Measurements from ENCODE around the gene TIAM2.

The TIAM2 gene

DNA sequence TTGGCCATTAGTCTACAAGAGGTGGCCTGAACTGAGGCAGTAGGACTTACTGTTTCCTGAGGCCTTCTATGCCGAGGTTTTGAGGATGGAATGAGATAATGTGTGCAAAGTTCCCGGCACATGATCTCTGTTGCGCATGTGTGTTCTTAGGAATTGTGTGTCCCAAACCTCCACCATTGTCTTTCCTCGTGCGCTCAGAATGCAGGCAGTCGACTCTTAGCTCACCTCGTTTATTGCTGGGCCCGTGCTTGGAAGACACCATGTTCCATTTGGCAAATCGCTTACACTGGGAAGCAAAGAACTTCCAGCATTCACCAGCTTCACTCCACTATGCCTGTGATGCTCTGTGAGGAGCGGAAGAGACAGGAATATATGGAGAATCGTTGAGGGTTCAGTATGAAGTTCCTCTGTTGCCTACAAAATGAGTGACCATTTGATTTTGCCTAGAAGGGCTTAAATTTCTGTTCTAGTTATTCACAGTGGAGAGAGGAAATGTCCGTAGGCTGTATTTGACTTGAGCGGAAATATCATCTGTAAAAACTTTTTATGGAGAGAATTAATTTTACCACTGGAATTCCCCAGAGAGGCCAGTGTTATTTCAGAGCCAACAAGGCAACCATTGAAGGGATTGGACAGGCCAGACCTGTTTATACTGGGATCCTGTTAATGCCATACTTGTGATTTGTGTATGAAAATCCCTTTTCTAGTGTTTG lies 193.0 kb downstream of the TIAM2 start:
- TF ChIP-seq EZH2 (IDR thresholded peaks at IDR 0.05) (no peak), POLR2AphosphoS5 (IDR thresholded peaks at IDR 0.05; ENCODE audit: borderline replicate concordance, low read depth, low read length) (peak; percentile 40; the same call in 1 of the 2 replicates), FOXP2 (optimal IDR thresholded peaks at IDR 0.05; ENCODE audit: control extremely low read depth, extremely low read length, insufficient read depth) (no peak)
- no peak overlapping the region for H3K9ac ChIP-seq (ENCODE audit: insufficient read length)
- peak overlapping the region; percentile 59; the same call in 1 of the 2 replicates for H3K27ac ChIP-seq
- H3K9me3 ChIP-seq (ENCODE audit: low read depth, low read length): no peaks in the 10 kb centered on the region
- peak overlapping the region; percentile 36 for H3K4me3 ChIP-seq
- no peaks in the 10 kb centered on the region for H3K36me3 ChIP-seq (ENCODE audit: insufficient read depth, low read length)
- peak; percentile 66 for DNase-seq (ENCODE audit: low read depth, low spot score)

DNA sequence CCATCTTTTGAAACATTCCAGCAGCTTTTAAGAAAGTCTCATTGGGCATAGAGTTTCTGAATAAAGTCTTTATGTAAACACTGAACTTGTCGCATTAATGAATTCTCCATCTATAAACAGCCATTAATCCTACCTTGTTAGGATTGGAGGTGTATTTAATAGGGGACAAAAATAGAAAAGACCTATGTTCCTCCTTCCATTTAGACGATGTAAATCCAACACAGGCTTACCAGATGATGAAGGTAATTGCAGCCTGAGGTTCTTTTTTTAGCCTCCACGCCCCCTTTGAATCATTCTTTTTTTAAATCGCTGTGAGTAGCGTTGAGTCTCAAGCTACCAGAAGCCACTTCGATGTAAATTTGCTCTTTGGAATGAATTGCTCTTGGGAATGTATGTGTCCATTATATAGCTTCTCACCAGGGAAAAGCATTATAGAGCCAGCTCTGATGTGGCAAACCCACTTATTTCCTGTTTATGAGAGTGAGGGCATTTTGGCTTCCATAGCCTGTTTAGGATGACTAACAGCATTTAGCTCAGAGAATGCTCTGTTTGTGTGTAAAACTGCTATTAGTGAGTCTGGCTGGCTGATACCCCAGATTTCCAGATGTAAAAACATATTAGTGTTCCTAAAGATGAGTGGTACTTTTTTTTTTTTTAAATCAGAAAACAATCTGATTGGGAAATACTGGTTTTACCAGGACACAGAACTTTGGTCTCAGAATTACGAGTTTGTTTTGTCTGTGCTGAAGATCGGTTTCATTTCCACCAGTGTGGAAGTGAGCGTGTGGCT lies 193.8 kb downstream of the TIAM2 start:
- no peak overlapping the region for H3K9ac ChIP-seq (ENCODE audit: insufficient read length)
- H3K9me3 ChIP-seq (ENCODE audit: low read depth, low read length): no peaks in the 10 kb centered on the region
- peak; percentile 54 for TF ChIP-seq FOXP2 (optimal IDR thresholded peaks at IDR 0.05; ENCODE audit: control extremely low read depth, extremely low read length, insufficient read depth)
- TF ChIP-seq POLR2AphosphoS5 (IDR thresholded peaks at IDR 0.05; ENCODE audit: borderline replicate concordance, low read depth, low read length): peak; percentile 33; the same call in 1 of the 2 replicates
- TF ChIP-seq EZH2 (IDR thresholded peaks at IDR 0.05): no peak
- peak overlapping the region; percentile 59; the same call in 1 of the 2 replicates for H3K27ac ChIP-seq
- no peaks in the 10 kb centered on the region for H3K36me3 ChIP-seq (ENCODE audit: insufficient read depth, low read length)
- peak overlapping the region; percentile 36 for H3K4me3 ChIP-seq
- DNase-seq (ENCODE audit: low read depth, low spot score): peak; percentile 81

DNA sequence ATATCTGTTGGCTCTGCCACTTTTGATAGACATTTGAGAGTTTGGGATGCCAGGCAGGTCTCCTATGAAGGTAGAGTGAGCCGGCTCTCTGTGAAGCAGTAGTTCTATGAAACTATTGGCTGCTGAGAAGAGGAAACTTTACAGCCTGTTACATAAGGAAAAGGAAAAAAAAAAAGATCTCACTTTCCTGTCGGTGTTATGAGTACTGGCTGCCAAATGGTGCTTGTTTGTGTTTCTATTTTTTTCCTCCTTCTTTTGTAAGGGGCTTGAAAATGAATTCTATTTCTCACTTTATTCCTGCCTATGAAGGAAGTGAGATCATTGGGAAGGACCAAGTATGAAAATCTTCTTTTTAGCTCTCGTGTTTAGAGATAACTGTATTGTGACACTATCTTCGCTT lies 195.6 kb downstream of the TIAM2 start:
- H3K36me3 ChIP-seq (ENCODE audit: insufficient read depth, low read length): no peaks in the 10 kb centered on the region
- no peak overlapping the region for H3K4me3 ChIP-seq
- no peak overlapping the region for H3K27ac ChIP-seq
- no peak overlapping the region for H3K9ac ChIP-seq (ENCODE audit: insufficient read length)
- no peak for TF ChIP-seq FOXP2 (optimal IDR thresholded peaks at IDR 0.05; ENCODE audit: control extremely low read depth, extremely low read length, insufficient read depth)
- TF ChIP-seq EZH2 (IDR thresholded peaks at IDR 0.05): no peak
- TF ChIP-seq POLR2AphosphoS5 (IDR thresholded peaks at IDR 0.05; ENCODE audit: borderline replicate concordance, low read depth, low read length): no peak
- H3K9me3 ChIP-seq (ENCODE audit: low read depth, low read length): no peaks in the 10 kb centered on the region
- no peak for DNase-seq (ENCODE audit: low read depth, low spot score)

DNA sequence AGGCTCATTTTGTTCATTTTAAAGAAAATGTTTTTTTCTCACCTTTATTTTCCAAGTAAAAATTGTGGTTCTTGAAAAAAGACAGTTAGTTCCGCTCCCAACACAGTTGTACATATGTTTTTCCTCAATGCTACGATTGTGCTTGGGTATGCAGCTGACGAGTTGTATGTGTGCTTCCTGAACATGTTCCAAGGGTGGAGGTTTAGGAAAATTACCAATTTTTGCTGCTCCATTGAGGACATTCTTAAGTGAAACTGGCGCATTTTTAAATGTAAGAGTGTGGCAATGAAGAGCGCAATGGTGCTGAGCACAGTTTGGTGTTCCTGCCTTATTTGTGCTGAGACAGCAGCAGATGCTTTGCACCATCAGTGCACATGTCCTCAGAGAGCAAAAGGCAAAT lies 198.4 kb downstream of the TIAM2 start:
- Histone ChIP-seq H3K36me3 (ENCODE audit: insufficient read depth, low read length) (no peaks in the 10 kb centered on the region), H3K4me3 (no peak overlapping the region), H3K9me3 (ENCODE audit: low read depth, low read length) (no peaks in the 10 kb centered on the region), H3K27ac (no peak overlapping the region), H3K9ac (ENCODE audit: insufficient read length) (no peak overlapping the region)
- no peak for TF ChIP-seq POLR2AphosphoS5 (IDR thresholded peaks at IDR 0.05; ENCODE audit: borderline replicate concordance, low read depth, low read length)
- TF ChIP-seq EZH2 (IDR thresholded peaks at IDR 0.05): no peak
- no peak for TF ChIP-seq FOXP2 (optimal IDR thresholded peaks at IDR 0.05; ENCODE audit: control extremely low read depth, extremely low read length, insufficient read depth)
- no peak for DNase-seq (ENCODE audit: low read depth, low spot score)

DNA sequence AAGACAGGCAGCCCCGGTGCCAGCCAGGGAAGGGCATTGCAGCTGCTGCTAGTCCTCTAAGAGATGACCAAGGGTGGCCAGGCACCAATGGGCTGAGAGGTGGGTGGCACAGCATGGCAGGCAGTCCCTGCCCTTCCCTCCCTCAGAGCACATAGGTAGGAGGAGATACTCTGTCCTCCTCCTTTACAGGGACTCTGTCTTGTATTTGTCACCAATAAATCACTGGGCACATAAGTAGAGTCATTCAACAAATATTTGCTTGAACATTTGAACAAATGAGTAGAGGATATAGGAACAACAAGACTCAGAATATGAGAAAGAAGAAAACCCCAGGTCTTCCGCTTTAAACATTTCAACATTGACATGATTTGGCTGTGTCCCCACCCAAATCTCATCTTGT lies 199.3 kb downstream of the TIAM2 start:
- no peak for DNase-seq (ENCODE audit: low read depth, low spot score)
- Histone ChIP-seq H3K9ac (ENCODE audit: insufficient read length) (no peak overlapping the region), H3K4me3 (no peak overlapping the region), H3K9me3 (ENCODE audit: low read depth, low read length) (no peaks in the 10 kb centered on the region), H3K27ac (no peak overlapping the region), H3K36me3 (ENCODE audit: insufficient read depth, low read length) (no peaks in the 10 kb centered on the region)
- TF ChIP-seq POLR2AphosphoS5 (IDR thresholded peaks at IDR 0.05; ENCODE audit: borderline replicate concordance, low read depth, low read length) (no peak), EZH2 (IDR thresholded peaks at IDR 0.05) (no peak), FOXP2 (optimal IDR thresholded peaks at IDR 0.05; ENCODE audit: control extremely low read depth, extremely low read length, insufficient read depth) (no peak)

DNA sequence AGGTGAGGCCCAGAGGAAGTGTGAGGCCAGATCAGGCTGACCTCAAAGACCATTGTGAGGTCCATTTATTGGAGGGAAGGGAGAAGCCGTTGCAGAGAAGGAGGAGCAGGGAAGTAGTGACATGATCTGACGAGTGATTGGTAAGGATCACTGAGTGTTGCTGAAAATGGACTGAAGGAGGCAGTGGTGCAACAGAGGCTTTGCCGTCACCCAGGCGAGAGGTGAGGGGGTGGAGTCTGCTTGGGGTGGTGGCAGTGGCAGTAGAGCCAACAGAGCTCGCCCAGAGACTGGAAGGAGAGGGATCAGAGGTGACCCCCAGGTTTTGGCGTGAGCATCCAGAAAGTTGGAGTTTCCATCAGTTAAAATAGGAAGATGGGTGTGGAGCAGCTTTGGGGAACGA lies 200.8 kb downstream of the TIAM2 start:
- DNase-seq (ENCODE audit: low read depth, low spot score): no peak
- TF ChIP-seq FOXP2 (optimal IDR thresholded peaks at IDR 0.05; ENCODE audit: control extremely low read depth, extremely low read length, insufficient read depth) (no peak), EZH2 (IDR thresholded peaks at IDR 0.05) (no peak), POLR2AphosphoS5 (IDR thresholded peaks at IDR 0.05; ENCODE audit: borderline replicate concordance, low read depth, low read length) (no peak)
- Histone ChIP-seq H3K4me3 (no peak overlapping the region), H3K27ac (no peak overlapping the region), H3K36me3 (ENCODE audit: insufficient read depth, low read length) (no peaks in the 10 kb centered on the region), H3K9ac (ENCODE audit: insufficient read length) (no peak overlapping the region), H3K9me3 (ENCODE audit: low read depth, low read length) (no peaks in the 10 kb centered on the region)

DNA sequence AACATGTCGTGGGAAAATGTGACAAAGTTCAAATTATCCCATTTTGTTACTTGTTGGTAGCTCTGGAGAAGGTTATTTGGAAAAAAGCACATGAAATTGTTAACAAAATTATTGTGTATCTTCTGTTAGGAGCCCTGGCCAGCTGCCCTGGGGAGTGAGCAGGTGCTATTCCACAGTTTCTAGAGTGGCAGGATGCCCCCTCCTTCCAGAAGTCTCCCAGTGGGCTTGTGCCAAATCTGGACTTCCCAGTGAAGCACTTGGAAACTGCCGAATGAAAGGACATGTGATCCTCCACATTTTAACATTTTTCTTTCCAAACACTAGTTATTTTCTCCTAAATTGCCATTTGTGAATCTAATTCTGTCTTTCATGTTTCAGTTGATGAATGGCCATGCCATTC lies 201.8 kb downstream of the TIAM2 start:
- H3K4me3 ChIP-seq: no peak overlapping the region
- H3K9ac ChIP-seq (ENCODE audit: insufficient read length): no peak overlapping the region
- no peak for DNase-seq (ENCODE audit: low read depth, low spot score)
- H3K36me3 ChIP-seq (ENCODE audit: insufficient read depth, low read length): no peaks in the 10 kb centered on the region
- no peaks in the 10 kb centered on the region for H3K9me3 ChIP-seq (ENCODE audit: low read depth, low read length)
- TF ChIP-seq EZH2 (IDR thresholded peaks at IDR 0.05) (no peak), FOXP2 (optimal IDR thresholded peaks at IDR 0.05; ENCODE audit: control extremely low read depth, extremely low read length, insufficient read depth) (no peak), POLR2AphosphoS5 (IDR thresholded peaks at IDR 0.05; ENCODE audit: borderline replicate concordance, low read depth, low read length) (no peak)
- H3K27ac ChIP-seq: no peak overlapping the region

DNA sequence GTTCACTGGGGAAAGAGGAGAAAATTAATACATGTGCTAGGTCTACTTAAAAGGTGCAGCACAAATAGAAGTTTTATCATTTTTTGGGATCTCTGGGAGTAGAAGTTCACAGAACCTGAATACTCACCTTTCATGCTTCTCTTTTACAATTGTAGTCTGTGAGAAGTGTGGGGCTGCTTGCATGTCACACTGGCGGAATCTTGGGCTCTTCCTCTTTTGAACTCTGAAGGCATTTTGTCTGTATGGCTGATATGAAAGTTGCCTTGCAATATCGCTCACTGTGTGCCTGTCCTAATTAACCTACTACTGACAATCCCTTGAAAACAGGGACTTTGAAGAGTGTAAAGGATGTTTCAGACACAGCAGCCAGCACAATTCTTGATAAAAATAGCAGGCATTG lies 202.8 kb downstream of the TIAM2 start:
- TF ChIP-seq EZH2 (IDR thresholded peaks at IDR 0.05) (no peak), FOXP2 (optimal IDR thresholded peaks at IDR 0.05; ENCODE audit: control extremely low read depth, extremely low read length, insufficient read depth) (no peak), POLR2AphosphoS5 (IDR thresholded peaks at IDR 0.05; ENCODE audit: borderline replicate concordance, low read depth, low read length) (no peak)
- Histone ChIP-seq H3K4me3 (no peak overlapping the region), H3K9ac (ENCODE audit: insufficient read length) (no peak overlapping the region), H3K9me3 (ENCODE audit: low read depth, low read length) (no peaks in the 10 kb centered on the region), H3K36me3 (ENCODE audit: insufficient read depth, low read length) (no peaks in the 10 kb centered on the region), H3K27ac (no peak overlapping the region)
- DNase-seq (ENCODE audit: low read depth, low spot score): no peak
